GM18870 (cell line): Measurements from ENCODE around the gene UNC13D.
"Not testable (repeated sequence)": the region's sequence is repeated elsewhere in the genome, so short reads cannot be mapped to it uniquely, and the experiment has no call there.

Experiments
- ATAC-seq: cut with Tn5 transposase; IDR thresholded peaks from one replicate; pipeline ENCODE4 v1.9.1; 2021; ENCODE audit warnings: moderate library complexity; ENCODE audit not compliant: unreplicated experiment

UNC13D gene

DNA sequence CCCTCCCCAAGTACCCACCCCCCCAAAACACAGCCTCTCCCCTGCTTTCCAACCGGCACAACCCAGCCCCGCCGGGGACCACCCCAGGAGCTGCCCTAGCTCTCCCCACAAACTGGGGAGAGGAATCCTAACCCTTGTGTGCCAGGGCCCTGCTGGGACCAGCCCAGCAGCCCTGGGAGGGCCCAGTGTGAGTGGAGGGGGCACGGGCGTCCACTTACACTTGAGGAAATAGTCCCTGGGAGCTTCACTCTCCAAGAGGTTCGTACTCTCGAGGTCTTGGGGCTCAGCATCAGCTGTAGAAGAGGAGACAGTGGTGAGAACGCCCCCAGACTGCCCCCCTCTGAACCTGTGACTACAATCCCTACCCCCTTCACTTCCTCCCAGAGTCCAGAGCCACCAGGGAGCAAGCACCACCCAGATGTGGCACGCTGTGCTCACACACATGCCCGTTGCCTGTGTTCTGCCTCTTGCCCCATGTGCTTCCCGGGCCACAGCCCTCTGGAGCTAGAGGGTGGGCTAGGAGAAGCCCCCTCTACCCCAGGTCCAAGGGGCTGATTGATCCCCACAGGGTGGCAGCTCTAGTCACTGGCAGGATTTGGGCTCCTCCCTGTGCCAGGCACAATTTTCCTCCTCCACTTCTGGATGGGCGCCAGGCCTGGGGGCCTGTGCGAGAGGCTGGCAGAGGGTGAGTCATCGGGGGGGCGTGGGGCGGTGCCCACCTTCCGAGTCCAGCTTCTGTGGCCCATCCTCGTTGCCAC, 31.2 kb upstream of the UNC13D start:
- no peak for ATAC-seq

DNA sequence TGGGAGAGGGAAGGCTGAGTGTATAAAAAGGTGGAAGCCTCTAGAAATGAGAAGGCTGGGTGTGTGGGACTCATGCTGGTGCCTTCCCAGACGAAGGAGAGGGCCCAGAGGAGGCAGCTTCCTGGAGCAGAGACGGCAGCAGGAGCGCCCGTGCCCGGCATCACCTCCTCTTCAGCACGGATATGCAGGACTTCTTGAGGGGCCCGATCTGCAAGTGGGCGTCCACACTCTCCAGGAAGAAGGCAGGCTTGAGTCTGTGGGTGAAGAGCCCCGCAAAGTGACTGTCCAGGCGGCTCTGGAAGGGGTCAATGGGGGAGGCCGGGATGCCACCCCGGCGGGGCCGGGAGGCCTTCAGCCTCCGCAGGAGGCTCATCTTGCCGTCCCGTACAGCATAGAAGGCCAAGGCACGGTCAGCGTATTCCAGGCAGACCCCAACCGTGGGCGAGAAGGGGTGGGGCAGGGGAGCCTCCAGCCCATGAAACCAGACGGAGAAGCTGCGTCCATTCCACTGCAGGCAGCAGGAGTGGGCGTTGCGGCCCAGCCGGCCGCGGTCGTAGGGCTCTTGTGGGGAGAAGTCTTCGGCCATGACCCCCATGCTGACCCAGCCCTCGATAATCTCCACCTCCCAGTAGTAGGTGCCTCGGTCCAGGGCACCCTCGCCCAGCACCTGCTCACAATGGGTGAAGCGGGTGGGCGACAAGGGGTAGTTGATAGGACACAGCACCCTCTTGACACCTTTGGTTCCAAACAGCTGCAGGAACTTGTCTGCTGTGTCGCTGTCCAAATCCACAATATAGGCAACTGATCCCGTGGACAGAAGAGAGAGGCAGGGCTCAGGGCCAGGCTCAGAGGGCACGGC, 30.3 kb upstream of the UNC13D start:
- ATAC-seq, result no peak

DNA sequence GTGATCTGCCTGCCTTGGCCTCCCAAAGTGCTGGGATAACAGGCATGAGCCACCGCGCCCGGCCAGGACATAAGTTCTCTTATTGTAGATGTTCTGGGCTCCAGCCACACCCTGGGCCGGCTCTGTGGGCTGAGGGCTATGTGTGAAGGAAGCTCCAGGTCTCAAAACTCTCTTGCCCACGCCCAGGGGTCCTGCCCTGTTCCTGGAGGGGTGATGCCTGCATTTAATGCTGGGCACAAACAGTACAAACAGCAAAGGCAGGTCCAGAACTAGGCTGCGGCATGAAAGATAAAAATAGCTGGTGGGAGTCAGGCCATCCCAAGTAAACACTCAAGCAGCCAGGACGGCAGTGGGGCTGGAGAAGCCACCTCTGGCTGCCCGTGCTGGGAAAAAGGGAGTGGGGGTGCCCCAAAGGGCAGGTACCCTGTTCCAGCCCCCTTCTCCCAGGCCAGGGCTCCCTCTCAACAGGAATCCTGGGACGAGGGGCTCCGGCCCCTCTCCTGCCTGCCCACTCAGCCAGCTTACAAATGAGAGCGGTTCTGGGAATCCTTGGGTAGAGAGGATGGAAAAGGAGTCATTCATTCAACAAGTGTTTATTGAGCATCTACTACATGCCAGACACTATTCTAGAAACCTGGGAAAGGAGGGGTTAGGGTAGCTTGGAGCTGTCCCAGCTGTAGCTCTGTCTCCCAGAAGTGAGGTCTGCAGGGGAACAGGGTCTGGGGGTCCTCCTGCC, 29.6 kb upstream of the UNC13D start:
- ATAC-seq, result no peak

DNA sequence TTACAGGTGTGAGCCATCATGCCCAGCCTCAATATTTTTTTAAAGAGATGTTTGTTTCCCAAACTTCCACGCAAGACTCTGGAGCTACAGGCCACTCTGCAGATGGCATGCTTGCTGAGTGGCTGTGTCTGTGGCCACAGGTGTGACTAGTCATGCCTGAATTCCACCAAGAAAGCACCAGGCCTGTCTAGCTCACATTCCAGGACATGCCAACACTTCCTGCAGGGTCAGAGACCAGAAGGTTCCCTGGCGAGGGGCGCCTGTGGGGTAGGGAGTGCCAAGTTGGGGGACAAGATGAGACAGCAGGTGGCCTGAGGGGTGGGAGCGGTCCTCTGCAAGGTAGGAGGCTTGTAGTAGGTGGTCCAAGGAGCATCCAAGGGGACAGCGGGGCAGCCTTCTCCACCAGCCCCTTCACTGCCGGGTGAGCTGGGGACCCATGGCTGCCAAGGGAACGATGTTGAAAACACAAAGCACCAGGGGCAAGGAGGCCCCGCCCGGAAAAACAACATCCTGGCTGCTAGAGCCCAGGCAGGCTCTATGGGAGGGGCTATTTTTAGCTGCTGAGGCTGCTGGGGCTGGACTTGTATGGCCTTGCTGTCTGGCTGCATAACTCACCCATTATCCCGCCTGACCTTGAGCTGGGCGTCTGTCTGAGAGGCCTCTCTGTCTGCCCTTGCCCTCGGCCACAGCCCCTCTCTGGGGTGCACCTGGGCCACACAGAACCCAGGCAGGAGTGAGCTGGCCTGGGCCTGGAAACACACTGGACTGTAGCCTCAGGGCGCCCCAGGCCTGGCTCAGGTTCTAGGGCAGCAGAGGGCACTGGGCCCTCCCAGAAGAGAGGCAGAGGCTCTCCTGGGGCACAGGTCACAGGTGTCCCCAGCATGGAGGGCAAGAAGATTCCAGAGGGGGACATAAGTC, 28.5 kb upstream of the UNC13D start:
- no peak for ATAC-seq

DNA sequence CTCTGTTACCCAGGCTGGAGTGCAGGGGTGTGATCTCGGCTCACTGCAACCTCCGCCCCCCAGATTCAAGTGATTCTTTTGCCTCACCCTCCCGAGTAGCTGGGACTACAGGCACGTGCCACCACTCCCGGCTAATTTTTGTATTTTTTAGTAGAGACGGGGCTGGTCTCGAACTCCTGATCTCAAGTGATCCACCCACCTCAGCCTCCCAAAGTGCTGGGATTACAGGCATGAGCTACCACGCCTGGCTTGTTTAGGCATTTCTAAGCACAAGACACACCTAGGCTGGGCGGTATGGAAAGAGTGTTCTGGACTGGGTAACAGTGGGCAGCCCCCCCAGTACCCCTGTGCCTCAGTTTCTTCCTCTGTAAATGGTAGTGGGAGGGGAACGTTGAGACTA, 26.0 kb upstream of the UNC13D start:
- not testable (repeated sequence) for ATAC-seq

DNA sequence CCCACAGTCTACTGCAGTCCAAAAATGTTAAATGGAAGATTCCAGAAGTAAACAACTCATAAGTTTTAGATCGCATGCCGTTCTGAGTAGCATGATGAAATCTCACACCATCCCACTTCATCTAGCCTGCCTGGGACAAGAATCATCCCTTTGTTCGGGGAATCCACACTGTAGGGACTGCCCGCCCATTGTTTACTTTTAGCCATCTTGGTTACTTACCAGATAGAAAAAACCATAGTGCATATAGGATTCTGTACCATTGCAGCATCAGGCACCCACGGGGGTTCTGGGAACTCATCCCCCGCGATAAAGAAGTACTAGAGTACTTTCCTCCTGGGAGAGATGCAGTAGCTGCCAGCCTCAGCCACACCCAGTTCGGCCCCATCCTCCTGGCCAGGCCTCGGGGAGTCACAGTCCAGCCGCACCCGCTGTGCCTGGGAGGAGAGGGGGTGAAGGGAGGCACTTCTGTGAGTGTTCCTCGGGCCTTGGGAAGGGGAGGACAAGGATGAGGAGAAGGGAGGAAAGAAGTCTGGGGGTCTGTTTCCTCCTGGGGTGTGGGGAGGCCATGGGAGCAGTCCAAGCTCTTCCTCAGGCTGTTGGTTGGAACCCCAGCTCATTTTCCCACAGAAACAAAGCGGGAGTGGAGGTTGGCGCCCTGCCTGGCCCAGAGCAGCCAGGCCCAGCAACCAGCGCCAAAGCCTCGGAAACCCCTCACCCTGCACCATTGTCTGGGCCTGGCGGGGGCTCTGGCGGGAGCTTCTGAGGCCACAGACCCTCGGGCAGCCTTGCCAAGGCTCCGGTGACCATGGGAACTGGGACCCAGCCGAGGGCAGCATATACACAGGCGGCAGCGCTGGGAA, 25.3 kb upstream of the UNC13D start:
- ATAC-seq, result no peak

DNA sequence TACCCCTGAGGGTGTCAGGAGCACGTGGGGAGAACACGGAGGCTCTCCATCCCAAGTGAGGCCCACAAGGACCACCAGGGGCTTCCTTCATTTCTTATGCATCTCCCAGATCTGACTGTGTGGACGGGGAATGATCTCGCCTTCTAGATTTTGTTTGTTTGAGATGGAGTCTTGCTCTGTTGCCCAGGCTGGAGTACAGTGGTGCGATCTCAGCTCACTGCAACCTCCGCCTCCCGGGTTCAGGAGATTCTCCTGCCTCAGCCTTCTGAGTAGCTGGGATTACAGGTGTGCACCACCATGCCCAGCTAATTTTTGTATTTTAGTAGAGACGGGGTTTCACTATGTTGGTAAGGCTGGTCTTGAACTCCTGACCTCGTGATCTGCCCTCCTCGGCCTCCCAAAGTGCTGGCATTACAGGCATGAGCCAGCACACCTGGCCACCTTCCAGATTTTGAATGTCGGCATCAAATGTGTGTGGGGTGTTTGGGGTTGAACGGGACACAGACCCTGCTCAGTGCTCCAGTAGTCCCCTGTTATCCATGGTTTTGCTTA, 24.6 kb upstream of the UNC13D start:
- not testable (repeated sequence) for ATAC-seq

DNA sequence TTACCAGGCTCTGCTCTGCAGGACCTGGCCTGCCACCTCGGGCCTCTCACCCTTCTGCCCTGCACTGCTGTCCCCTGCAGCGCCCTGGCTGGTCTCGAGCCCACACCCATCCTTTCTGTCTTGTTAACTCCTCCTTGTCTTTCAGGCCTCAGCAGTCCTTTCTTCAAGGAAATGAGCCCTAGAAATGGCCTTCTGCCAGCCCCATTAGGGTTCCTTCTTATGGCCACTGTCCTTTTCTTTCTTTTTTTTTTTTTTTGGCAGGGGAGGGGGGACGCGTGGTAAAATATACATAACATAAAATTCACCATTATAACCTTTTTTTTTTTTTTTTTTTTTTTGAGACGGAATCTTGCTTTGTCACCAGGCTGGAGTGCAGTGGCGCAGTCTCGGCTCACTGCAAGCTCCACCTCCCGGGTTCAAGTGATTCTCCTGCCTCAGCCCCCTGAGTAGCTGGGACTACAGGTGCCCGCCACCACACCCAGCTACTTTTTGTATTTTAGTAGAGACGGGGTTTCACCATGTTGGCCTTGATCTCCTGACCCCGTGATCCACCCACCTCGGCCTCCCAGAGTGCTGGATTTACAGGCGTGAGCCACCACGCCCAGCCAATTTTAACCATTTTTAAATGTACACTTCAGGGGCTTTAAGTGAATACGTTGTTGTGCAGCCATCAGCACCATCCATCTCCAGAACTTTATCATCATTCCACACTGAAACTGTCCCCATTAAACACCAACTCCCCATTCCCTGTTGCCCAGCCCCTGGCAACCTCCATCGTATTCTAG, 21.4 kb upstream of the UNC13D start:
- ATAC-seq, result not testable (repeated sequence)

DNA sequence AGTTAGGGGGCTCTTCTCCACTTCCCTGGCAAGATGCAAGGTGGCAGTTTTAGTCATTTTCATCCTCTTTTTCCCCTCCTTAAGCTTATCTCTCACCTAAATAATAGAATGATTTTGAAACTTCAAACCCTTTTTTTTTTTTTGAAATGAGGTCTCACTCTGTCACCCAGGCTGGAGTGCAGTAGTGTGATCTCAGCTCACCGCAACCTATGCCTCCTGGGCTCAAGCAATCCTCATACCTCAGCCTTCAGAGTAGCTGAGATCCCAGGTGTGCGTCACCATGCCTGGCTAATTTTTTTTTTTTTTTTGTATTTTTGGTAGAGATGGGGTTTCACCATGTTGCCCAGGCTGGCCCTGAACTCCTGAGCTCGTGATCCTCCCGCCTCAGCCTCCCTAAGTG, 20.7 kb upstream of the UNC13D start:
- ATAC-seq, result peak; percentile 24

DNA sequence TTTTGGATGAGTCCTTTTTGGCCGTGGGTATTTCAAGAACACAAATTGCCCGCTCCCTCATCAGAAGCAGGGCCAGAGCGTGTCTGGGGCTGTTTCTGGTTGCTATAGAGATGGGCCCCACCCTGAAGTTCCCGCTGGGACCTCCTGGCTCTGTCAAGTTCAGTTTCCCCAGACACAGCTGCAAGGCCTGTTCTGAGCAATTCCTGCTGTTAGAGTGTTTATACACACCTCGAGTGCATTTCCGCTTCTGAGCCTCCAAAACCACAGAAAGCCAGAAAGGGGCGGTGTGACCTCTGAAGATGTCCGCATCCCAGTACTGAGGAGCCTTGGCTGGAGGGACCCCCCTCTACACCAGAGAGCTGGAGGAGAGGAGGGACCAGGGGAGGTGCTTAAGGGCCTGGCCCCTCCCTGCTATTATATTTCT, 20.3 kb upstream of the UNC13D start:
- peak; percentile 86 for ATAC-seq

DNA sequence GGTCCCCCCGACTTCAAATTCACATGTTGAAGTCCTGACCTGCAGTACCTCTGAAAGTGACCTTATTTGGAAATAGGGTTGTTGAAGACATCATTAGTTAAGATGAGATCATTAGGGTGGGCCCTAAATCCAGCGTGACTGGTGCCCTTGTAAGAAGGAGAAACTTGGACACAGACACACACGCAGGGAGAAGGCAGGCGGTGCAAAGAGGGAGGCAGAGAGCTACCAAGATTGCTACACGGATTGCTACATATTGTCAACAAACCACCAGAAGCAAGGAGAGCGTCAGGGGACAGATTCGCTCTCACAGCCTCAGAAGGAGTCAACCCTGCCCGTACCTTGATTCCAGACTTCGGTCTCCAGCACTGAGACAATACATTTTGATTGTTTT, 17.7 kb upstream of the UNC13D start:
- ATAC-seq, result no peak

DNA sequence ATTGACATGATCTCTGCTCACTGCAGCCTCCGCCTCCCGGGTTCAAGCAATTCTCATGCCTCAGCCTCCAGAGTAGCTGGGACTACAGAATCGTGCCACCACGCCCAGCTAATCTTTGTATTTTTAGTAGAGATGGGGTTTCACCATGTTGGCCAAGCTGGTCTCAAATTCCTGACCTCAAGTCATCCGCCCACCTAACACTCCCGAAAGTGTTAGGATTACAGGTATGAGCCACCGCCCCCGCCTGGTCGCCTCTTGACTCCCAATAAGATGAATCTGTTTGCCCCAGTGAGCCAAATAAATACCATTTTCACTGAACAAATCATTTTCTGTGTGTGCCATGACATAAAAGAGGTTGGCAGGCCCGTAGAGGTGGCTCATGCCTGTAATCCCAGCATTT, 15.2 kb upstream of the UNC13D start:
- ATAC-seq, result not testable (repeated sequence)

DNA sequence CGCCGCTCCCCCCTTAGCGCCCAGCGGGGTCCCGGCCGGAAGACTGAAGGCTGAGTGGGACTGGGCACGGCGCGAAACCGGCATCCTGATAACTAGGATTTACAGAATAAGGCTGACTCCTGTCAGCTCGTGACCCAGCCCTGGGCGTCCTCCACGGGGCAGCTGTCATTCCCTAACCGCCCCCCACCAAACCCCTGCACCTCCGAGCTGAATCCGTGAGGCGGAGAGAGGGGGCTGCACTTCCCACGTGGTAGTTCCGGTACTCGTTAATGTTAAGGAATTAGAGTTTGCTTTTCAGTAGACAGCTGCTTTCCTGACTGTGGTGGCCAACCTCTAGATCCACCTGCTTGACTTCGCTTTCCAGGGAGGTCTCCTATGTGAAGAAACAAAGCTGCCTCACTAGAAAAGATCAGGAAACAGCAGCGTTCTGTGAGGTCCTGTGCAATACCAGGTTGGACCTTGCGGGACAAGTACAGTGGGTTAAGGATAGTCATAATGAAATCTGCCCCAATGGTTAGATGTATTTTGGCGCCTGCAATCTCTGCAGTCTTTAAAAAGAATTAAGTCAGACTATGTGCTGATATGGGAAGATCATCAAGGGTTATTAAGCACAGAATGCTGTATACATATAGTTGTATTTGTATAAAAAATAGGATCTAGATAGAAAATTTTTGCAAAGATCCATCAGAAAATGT, 12.0 kb upstream of the UNC13D start:
- ATAC-seq, result no peak

DNA sequence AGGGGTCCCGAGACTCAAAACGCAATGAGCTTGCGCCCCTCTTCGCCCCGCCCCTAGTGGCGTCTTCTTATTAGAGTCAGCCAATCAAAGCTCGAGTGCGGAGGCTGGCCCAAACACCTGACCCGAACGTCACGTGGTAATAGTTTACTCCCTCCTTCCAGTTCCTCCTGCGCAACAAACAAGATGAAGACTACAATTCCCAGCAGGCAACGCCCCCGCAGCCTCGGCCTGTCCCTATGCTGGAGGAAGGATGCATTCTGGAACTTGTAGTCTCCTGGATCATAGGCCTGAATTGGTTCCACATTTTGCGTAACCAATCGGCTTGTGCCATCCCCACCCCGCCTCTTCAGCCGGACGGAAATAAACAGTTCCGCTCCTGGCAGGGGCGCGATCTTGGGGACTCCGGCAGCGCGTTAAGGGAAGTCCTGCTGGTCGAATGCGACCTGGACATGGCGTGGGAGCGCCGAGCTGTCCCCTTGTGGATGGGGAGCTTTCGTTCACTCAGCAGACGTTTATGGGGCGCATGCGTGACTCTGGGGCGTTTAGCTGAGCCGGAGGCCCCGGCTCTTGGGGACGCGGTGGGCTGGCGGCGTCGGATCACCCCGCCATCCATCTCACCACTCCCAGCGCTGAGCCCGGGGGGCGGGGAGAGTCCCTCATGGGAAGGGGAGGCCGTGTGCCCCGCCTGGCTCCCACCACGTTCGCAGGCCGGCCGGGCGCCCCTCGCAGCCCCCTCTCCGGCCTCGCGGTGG, 11.3 kb upstream of the UNC13D start, which contains the start of gene WBP2:
WBP2 (minus strand) TSS at position 26 of the 752 bp plus-strand sequence. CDS start 38 bp downstream, outside the sequence.
- peak; percentile 94 for ATAC-seq

DNA sequence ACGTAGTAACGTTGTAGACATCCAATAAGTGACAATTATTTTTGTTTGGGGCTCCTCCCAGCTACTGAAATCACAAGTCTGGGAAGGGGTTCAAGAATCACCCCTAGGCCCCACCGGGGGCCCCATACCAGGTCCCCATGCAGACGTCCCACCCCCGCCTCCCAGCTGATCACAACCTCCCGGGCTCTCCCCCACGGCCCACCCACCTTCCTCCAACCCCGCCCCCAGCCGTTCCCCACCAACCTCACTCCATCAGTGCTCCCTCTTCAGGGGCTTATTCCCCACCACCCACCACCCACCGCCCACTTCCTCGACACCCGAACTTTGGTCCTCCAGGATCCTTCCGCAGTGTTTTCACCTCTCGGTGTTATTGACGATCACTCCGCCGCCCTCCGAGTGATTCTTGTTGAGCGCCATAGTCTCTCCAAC, 10.7 kb upstream of the UNC13D start:
- no peak for ATAC-seq

DNA sequence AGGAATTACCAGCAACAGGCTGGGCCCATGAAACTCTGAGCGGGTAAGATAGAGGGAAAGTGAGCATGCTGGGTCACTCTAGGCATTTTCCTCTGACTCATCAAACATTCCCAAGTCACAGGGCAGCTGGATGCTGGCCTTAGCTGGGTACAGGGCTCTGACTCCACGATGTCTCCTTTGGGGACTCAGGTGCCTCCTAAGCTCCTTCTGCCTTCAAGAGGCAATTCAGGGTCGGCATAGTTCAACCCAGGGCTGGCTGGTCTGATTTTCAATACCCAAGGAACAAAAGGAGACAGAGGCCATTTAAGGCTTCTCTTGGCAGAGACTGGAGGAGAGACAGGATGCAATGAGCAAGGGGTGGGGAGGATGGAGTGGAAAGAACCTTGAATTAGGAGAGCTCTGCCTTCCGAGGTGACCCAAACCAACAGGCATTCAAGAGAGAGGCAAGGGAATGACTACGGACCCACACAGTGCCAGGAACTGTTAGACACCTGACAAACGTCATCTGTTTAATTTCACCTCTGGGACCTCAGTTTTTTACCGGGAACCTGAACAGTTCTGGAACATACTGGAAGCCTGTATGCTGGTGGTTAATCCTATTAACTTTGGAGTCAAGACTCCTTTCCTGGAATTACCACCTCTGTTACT, 10.0 kb upstream of the UNC13D start:
- no peak for ATAC-seq
